WTC11 (cell line): ENCODE data around the gene SNX32.

ENCODE experiments used
- ATF3 ChIP-seq: sonication (generic); formaldehyde crosslinking; conservative IDR thresholded peaks from 2 replicates; pipeline ENCODE4 v1.8.1; 2022; ENCODE audit warnings: mild to moderate bottlenecking, missing genetic modification reagents
- ESRRA ChIP-seq: sonication (generic); formaldehyde crosslinking; IDR thresholded peaks from 2 replicates; pipeline ENCODE4 v1.8.1; 2022; ENCODE audit warnings: mild to moderate bottlenecking, missing genetic modification reagents, borderline replicate concordance
- SOX15 ChIP-seq: fragments of 250-450 bp; sonication (Bioruptor Pico); IDR thresholded peaks from 2 replicates; pipeline ENCODE4 v1.9.0; 2021; ENCODE audit warnings: mild to moderate bottlenecking
- TEAD4 ChIP-seq: sonication (generic); formaldehyde crosslinking; IDR thresholded peaks from 2 replicates; pipeline ENCODE4 v1.8.0; 2022; ENCODE audit warnings: mild to moderate bottlenecking, missing genetic modification reagents
- USF2 ChIP-seq: sonication (generic); formaldehyde crosslinking; IDR thresholded peaks from 2 replicates; pipeline ENCODE4 v1.8.1; 2023; ENCODE audit warnings: mild to moderate bottlenecking, missing genetic modification reagents, moderate library complexity
- ZBTB21 ChIP-seq: sonication (generic); formaldehyde crosslinking; IDR thresholded peaks from 2 replicates; pipeline ENCODE4 v1.8.1; 2023; ENCODE audit warnings: mild to moderate bottlenecking, missing genetic modification reagents, borderline replicate concordance
- TF ChIP-seq, protein P1 (sequence below): fragments of 200-600 bp; IDR thresholded peaks from 2 replicates; pipeline ENCODE4 v1.8.0; 2022; ENCODE audit warnings: antibody characterized with exemption
- TF ChIP-seq, protein P2 (sequence below): sonication (generic); formaldehyde crosslinking; IDR thresholded peaks from 2 replicates; pipeline ENCODE4 v1.8.1; 2022; ENCODE audit warnings: low read depth, missing genetic modification reagents, borderline replicate concordance
- TF ChIP-seq, protein P3 (sequence below): sonication (generic); formaldehyde crosslinking; IDR thresholded peaks from 2 replicates; pipeline ENCODE4 v1.8.1; 2023; ENCODE audit warnings: mild to moderate bottlenecking, missing genetic modification reagents, moderate library complexity

GRCh38 chr11:65791719-65792213 lies 42.0 kb upstream of the SNX32 start:
- no peak for TF ChIP-seq USF2 (CRISPR knock-in tag)
- TF ChIP-seq, protein P1, sequence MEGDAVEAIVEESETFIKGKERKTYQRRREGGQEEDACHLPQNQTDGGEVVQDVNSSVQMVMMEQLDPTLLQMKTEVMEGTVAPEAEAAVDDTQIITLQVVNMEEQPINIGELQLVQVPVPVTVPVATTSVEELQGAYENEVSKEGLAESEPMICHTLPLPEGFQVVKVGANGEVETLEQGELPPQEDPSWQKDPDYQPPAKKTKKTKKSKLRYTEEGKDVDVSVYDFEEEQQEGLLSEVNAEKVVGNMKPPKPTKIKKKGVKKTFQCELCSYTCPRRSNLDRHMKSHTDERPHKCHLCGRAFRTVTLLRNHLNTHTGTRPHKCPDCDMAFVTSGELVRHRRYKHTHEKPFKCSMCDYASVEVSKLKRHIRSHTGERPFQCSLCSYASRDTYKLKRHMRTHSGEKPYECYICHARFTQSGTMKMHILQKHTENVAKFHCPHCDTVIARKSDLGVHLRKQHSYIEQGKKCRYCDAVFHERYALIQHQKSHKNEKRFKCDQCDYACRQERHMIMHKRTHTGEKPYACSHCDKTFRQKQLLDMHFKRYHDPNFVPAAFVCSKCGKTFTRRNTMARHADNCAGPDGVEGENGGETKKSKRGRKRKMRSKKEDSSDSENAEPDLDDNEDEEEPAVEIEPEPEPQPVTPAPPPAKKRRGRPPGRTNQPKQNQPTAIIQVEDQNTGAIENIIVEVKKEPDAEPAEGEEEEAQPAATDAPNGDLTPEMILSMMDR = no peak
- TF ChIP-seq, protein P2, sequence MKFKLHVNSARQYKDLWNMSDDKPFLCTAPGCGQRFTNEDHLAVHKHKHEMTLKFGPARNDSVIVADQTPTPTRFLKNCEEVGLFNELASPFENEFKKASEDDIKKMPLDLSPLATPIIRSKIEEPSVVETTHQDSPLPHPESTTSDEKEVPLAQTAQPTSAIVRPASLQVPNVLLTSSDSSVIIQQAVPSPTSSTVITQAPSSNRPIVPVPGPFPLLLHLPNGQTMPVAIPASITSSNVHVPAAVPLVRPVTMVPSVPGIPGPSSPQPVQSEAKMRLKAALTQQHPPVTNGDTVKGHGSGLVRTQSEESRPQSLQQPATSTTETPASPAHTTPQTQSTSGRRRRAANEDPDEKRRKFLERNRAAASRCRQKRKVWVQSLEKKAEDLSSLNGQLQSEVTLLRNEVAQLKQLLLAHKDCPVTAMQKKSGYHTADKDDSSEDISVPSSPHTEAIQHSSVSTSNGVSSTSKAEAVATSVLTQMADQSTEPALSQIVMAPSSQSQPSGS = no peak
- no peak for TF ChIP-seq ZBTB21 (CRISPR knock-in tag)
- no peak for TF ChIP-seq ESRRA (CRISPR knock-in tag)
- TF ChIP-seq ATF3 (CRISPR knock-in tag) = no peak
- no peak for TF ChIP-seq TEAD4 (CRISPR knock-in tag)
- TF ChIP-seq, protein P3, sequence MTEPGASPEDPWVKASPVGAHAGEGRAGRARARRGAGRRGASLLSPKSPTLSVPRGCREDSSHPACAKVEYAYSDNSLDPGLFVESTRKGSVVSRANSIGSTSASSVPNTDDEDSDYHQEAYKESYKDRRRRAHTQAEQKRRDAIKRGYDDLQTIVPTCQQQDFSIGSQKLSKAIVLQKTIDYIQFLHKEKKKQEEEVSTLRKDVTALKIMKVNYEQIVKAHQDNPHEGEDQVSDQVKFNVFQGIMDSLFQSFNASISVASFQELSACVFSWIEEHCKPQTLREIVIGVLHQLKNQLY (CRISPR knock-in tag) = no peak
- TF ChIP-seq SOX15 (CRISPR knock-in tag) = no peak
